Stimulated activated CD8-positive, alpha-beta memory T cell treated with anti-CD3 and anti-CD28 coated beads, Interleukin-15, amount 100 ng/mL, for 48 hours (primary cell): ENCODE data around the gene FTHL17.
A peak's percentile ranks its signal among the peaks of the same experiment; 100 is the strongest.

Experiments
- DNase-seq, 2 donors: peaks; one replicate each; pipeline ENCODE4 v3.0.0-alpha.2; 2020; ENCODE audit warnings: low read depth in 2 of 2

The FTHL17 gene

GRCh38 chrX:31071725-31072124, at the start of gene FTHL17:
TSS of gene FTHL17 (minus strand) at chrX:31072041. CDS start at chrX:31071953, 88 bp downstream.
- DNase-seq: no peak

DNA sequence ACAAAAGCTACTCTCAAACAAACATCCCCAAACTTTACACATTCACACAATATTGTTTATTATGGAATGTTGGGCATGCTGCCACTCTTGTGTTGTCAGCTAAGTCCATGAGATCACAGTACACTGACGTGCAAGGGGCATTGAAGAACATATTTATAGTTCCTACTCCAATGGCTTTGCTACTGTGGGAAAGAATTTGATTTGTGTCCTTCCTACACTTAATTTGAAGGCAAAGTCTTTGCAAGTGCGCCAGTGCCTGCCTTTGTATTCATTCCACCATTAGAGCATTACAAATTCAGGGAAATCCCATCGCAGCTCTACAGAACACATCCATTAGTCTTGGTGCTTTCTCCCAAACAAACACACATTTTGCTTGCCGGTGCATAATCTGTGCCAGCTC, 45.4 kb upstream of the FTHL17 start:
- DNase-seq: no peak

DNA sequence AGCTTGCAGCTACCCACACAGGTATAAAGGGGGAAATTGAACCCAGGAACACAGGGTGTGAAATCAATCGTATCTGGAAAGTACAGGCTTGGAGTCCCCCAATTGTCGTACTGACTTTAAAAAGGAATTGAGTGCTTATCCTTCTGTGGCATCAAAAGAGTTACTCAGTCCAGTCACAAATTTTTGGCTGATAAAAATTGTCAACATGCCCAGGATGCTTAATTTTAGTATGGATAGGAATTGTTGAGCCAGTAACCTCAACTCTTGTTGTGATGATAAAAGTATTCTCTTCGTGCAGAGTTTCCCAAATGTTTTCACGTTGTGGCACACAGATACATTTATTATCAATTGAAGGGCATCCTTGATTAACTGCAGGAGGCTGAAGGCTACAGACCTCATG, 43.6 kb upstream of the FTHL17 start:
- no peak for DNase-seq

- no peak for DNase-seq
Observed at GRCh38 chrX:31114858-31115257, 43.0 kb upstream of the FTHL17 start.

DNA sequence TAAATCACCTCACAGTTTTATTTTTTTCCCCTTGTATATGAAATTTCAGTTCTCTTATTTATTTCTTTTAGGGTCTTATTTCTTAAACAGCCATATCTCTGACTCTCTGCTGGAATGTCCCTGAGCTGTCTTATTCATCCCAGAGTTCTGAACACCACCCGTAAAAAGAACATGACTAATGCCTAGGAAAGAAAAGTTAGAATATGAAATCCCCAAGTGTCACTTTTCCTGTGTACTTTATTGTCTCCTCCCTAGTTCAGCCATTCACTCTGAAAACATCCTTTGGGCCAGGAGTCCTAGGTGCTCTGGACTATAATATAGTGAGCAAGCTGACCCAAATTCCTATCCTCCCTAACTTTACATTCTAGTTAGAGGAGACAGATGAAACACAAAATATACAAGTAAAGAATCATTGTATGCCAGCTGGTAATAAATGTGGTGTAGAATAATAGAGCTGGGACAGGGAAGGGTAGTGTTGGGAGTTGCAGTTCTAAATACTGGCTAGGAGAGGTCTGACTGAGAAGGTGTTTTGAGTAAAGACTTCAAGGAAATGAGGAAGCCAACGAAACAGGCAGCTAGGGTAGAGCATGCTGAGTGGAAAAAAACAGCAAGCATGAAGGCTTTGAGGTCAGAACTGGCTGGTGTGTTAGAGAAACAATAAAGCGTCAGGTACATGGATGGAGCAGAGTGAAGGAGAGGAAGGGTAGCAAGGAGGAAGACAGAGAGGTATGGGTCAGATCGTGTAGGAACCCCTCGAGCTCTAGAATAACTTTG, 40.6 kb upstream of the FTHL17 start:
- no peak for DNase-seq

- DNase-seq: no peak
Observed at GRCh38 chrX:31110657-31111056, 38.8 kb upstream of the FTHL17 start.

DNA sequence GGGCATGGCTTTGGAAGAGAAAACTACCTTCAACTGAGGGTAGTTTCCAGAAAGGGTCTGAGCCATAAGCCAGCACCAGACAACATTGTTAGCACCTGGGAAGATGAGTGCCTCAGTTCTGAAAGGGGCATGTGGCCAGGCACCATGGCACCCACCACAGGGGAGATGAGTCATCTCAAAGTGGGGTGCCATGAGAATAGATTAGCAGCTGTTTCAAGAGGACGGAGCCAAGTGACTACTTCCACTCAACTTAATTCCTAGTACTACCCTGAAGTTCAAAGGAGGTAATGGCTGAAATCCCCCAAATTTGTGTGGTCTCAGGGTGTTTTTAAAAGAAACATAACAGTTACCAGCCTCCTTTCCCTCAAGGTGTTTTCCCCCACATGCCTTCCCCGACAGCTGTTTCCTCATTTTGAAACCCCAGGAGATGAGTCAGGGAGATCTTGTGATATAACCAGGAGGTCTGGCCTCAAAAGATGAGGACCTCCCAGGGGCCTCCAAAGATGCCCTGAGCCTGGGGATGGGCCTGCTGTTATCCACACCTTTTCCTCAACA, 27.8 kb upstream of the FTHL17 start:
- peak; percentile 22 to 53 for DNase-seq

DNA sequence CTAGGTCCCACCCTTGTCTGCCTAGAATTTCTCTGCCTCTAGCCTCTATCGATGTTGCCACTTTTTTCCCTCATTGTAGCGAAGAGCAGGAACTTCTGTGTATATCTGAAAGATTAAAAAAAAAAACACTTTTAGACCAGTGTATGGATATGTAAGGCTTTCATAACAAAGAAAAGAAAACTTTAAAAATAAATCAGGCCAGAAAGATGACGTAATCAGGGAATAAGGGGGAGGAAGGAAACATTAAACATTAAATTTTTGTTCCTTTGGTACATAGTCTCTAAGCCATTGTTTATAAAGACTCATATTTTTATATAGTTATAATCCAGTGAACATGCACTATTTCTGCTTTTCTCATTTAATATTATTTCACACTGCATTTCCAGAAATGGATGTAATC, 26.2 kb upstream of the FTHL17 start:
- DNase-seq: no peak

DNA sequence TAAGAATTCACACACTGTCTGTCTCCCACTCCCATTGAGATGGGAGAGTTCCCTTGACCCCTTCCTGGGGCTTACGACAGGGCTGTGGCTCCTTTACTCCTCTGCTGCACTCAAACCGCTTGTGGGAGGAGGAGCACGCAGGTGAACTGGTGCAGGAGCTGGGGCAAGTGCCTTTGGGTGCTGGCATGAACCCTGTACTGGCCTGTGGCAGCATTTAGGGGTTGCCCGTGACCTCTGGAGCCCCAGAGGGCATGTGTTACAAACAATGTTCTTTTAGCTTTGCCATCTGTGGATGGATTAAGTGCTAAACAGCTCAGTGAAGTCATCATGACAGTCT, 21.8 kb upstream of the FTHL17 start:
- DNase-seq: no peak

DNA sequence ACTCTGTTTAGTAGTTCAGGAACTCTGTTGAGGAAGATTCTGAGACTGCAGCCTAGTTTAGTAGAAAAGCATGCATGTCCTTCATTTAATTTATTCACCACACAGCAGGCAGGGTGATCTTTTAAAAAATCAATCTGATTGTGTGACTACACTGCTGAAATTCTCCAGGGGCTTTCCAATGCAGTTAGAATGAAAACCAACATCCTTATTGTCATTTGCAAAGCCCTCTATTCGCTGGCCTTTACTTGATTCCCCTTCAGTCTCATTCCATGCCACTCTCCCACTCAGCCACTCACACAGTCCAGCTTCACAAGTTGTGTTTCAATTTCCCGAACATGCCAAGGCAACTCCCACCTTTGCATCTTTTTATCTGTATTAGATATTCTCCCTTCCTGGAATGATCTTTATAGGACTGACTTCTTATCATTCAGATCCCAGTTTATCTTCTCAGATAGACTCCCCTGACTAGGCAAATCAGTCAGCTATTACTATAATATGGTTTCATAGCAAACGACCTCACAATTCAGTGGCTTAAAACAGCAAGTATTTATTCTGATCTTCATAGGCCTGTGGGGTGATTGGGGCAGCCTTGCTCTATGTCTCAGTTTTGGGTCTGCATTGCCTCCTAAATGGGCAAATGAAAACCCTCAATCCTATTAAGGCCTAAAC, 21.3 kb upstream of the FTHL17 start:
- DNase-seq: no peak

- DNase-seq: no peak
Observed at GRCh38 chrX:31092476-31092875, 20.6 kb upstream of the FTHL17 start.

DNA sequence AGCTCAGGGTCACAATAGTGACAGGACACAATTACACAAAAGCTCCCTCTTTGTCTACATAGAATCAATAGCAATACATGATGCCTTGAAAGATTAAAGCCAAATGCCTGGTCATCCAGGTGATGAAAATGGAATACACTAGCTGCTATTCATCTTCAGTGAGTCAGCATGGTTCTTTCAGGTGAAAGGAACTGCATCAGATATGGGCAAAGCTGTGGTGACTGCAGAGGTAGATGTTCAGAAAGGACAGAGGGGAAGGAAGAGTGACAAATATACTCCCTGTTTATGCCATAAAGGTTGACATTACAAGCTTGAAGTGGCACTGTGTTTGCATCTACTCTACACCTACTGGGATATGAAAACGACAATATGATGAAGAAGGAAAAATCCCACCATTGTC, 20.0 kb upstream of the FTHL17 start:
- DNase-seq: no peak

- DNase-seq: no peak
Observed at GRCh38 chrX:31074522-31074921, 2.7 kb upstream of the FTHL17 start.

DNA sequence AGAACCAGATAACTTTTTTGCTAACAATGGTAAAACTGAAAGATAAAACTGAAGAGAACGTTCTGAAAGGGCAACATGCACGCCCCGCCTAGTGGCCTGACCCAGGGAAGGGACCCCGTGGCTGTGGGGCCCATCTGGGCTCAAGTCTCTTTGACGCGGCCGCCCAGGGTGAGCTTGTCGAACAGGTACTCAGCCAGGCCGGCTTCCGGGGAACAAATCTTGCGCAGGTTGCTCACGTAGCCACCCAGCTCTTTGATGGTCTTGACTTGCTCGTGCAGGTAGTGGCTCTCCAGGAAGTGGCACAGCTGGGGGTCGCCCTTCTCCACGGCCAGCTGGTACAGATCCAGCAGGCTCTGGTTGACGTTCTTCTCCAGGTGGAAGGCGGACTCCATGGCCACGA, 579 bp downstream of the FTHL17 start:
- no peak for DNase-seq

DNA sequence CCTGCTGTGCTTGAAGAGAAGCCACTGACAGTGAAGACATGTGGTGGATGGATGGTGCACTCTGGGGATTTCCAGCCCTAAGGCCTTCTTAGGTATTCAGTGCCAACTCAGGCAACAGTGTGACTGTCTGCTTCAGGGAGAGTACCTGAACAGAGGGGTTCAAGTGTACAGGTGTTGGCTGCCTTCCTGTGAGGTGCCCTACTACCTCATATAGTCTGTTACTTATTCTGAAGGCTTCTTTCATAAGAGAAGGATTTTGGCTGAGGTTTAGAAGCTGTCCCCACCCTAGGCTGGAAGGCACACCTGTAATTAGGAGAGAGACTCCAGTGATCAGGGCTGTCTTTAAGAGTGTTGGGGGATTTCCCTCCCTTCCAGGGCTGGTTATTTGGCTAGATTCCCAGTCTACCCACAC, 1.8 kb downstream of the FTHL17 start:
- no peak for DNase-seq

- DNase-seq: no peak
Observed at GRCh38 chrX:31063114-31063513, 8.7 kb downstream of the FTHL17 start.

GRCh38 chrX:31061091-31061490, 10.8 kb downstream of the FTHL17 start:
- DNase-seq: no peak

GRCh38 chrX:31060016-31060415, 11.8 kb downstream of the FTHL17 start:
- no peak for DNase-seq

GRCh38 chrX:31058284-31058683, 13.6 kb downstream of the FTHL17 start:
- DNase-seq: no peak

DNA sequence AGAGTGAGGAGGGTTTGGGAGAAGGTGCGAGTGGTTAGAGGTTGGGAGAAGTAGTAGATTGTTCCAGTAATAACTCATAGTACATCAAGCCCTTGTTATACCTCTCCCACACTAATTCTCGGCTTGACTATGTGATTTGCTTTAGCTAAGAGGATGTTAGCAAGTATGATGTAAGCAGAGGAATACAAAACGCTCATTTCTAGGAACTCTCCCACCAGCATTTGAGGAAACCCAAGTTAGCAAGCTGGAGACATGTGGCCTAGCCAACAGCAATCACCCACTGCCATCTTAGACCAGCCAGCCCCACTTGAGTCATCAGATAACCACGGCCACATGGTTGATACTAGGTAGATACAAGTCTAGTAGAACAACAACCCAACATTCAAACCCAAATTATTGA, 14.2 kb downstream of the FTHL17 start:
- peak in 1 of 2 donors; percentile 3 for DNase-seq

DNA sequence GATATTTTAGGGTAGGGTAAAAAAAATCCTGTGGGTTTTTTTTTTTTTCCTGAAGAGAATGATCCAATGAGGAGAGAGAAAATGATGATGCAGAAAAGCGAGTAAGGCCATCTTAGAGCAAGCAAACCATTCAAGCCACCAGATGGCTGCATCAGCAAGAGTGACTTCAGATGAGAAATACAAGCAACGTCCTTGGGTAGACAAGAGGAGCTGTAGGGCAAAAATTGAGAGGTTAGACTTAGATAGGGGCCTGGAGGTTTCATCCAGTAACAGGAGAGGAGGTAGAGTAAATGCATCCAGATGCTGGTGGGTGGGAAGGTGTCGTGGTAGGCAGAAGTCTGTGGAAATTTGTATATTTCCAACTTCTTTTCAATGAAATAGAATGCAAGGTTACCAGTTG, 14.6 kb downstream of the FTHL17 start:
- DNase-seq: no peak

DNA sequence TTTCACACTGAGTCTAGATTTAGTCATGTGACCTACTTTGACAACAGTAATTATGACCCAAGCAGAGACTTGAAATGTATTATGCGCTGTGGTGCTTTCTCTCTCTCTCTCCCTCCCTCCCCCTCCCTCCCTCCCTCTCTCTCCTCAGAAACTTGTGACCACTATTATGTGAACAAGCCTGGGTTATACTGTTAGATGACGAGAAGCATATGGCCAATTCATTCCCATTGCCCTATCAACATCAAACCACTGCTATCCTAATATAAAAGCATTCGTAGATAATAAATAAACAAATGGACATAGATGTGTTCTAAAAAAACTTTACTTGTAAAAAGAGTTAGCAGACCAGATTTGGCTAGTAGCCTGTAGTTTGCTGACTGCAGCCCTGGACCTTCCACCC, 18.2 kb downstream of the FTHL17 start:
- no peak for DNase-seq

DNA sequence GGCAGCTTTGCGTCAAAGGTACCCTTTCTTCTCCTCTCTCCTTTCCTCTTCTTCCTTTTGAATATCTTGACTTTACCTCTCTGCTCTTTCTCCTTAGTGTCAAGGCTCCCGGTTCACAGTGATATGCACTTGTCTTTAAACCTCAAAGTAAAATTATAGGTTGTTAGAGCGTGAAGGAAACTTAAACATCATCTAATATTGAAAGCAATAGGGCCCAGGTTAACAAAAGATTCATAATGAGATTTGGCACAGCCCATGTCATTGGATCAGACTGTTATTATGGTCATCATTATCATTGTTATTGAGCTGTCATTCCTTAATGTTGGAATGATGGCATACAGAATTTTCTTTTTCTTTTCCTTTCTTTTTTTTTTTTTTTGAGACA, 32.5 kb downstream of the FTHL17 start:
- no peak for DNase-seq
